Hepatic stellate cell (primary cell): ENCODE results near the gene AAGAB.
"Not testable (repeated sequence)": the region's sequence is repeated elsewhere in the genome, so short reads cannot be mapped to it uniquely, and the experiment has no call there.

Experiments
- DNase-seq: peaks from one replicate; pipeline ENCODE4 v3.0.0; 2011; ENCODE audit warnings: low spot score

AAGAB gene, protein sequence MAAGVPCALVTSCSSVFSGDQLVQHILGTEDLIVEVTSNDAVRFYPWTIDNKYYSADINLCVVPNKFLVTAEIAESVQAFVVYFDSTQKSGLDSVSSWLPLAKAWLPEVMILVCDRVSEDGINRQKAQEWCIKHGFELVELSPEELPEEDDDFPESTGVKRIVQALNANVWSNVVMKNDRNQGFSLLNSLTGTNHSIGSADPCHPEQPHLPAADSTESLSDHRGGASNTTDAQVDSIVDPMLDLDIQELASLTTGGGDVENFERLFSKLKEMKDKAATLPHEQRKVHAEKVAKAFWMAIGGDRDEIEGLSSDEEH

DNA sequence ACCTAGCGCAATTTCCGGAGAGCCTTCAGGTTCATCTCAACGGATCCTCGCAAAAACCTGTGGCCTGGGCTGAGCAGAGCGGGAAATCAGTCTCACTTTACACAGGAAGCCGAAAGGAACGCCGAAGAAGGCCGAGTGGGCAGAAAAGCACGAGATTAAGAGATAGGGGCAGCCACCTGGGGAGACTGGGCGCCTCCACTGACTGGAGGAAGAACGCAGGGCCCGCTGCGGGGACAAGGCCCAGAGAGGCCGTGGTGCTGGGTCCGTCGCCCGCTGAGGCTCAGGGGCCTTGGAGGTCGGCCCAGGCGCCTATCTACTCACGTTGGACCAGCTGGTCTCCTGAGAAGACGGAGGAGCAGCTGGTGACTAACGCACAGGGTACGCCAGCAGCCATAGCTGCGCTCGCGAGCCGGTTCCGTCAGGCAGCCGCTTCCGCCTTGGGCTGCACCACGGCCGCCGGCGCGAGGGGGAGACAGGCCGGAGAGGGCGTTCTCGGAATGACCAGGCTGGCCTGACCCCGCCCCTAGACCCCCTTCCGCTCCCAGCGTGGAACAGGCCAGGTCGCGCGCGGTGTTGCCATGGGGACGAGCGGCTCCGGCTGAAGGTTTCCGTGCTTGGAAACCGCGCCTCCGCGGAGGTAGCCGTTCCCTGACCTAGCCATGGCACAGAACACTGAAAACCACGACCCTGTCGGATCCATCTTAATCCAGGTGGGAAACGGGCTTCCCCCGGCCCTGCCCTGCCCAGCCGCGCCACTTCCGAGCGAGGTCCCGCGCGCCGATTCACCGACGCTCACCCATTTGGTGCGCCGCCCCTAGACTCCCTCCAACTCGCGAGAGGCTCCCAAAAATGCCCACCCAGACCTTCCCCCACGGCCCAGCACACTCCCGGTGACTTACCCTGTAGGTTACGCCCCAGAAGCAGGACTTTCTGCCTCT lies at the start of gene AAGAB, which contains the start of gene IQCH:
TSS of gene AAGAB (minus strand) at position 424 of the 938 bp plus-strand sequence. CDS start at position 394, 30 bp downstream.
TSS of gene IQCH (plus strand) at position 549 of the 938 bp plus-strand sequence. CDS start at position 660, 111 bp downstream.
- DNase-seq: peak; percentile 96

DNA sequence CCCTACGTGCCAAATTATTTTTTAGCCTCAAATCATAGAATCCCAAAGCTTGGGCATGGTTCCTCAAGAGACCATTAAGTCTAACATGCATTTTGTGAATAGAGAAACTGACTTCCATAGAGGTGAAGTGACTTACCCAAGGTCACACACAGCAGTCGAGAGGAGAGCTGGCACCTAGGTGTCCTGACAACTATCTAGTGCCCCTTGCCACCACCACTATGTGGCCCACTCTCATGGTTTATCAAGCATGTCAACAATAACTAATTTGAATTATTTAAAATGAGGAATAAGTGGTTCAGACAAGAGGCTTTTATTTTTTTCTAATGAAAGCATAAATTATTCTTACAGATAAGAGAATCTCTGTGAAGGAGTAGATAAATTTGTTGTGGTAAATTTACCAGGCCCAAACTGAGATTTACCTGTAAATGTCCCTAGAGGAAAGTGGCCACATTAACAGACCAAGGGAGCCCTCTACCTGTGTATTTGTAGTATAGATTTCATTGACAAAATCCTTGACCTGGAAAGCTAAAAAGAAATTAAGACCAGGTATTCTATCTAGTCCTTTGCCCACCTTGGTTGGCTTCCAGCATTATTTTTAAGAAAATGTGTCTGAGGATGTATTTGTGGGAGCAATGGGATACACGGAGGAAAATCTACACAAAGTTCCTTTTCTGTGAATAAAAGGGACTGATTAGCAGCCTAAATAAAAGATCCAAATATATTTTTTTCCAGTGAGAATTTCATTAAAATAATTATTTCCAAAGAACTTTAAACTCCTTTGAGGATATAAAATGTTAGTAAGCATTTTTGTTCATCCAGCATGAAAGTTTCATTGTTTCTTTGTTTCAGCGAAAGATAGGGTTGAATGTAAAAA lies 49.3 kb upstream of the AAGAB start:
- no peak for DNase-seq

DNA sequence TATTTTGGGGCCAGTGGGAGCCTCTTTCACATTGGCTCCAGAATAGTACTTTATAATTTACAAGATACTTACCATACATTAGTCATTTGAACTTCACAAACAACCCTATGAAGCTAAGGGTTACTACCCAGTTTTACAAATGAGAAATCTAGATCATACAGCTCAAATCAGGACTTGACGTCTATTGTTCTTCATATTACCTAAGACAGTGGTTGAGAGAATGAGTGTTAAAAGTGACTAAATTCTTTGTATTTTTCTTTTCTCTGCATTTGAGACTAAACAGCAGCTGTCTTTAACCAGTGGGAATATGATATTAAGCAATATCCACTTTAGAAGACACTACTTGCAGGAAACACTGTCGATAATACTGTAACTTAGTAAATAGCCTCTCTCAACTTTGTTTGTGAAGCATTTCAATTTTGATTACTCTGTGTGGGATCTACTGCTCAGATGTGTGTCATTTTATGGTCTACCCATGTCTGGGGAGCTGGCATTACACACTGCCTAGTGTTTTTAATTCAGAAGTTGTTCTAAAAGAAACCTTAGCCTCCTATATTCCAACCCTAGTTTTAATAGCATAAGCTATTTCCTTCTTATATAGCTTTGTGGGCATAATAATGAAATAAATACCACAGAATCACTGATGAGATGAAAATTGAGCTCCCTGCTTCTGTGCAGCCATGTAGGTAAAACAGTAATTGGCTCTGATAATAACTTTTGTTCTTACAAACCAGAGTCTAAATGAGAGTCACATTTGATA lies 46.0 kb upstream of the AAGAB start:
- no peak for DNase-seq

DNA sequence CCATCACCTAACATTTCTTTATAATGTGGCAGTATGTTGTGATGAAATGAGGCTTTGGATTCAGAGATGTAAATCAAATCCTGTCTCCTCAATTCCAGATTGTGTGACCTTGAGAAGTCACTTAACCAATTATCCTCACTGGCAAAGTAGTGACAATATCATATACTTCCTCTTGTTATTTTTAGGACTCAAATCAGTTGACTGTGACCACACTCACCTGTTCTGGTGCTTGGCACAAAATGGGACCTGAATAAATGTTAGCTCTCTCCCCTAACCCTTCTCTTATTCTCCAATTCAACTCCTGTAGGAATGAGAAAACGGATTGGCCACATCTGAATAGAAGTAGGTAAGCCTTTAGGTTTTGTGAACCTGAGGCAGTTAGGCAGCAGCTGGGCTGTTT lies 42.2 kb upstream of the AAGAB start:
- no peak for DNase-seq

DNA sequence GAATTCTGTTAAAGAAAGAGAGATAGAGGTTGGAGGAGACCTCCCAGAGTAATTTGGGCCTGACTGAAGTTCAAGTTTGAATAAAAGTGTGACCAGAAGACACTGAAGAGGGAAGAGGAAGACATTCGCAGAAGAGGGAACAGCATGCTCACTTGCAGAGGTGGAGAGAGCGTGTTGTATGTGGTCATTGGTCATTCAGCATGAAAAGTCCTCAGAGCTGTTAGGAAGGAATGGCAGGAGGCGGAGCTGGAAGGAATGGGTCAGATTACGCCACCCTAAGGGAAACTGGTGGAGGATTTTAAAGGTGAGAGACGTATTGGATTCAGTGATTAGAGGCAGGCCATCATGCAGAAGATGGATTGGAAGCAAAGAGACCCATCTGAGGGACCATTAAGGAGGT lies 41.7 kb upstream of the AAGAB start:
- DNase-seq: no peak

DNA sequence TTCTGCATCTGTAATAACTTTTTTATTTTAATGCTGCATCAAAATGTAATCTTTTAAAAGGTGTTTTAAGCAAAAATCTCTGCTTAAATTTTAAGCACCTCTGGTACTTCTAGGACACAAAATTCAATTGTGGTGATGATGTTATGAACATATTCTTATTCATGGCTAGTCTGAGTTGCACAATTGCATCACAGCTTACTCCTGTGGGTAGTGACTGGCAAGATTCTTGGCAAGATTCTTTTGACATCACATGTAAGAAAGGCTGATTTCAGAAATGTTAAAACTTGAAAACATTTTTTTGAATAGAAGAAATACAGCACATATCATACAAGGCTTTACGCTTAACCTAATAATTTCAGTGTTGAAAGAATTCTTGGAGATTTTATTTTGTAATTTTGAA lies 35.9 kb upstream of the AAGAB start:
- DNase-seq: no peak

DNA sequence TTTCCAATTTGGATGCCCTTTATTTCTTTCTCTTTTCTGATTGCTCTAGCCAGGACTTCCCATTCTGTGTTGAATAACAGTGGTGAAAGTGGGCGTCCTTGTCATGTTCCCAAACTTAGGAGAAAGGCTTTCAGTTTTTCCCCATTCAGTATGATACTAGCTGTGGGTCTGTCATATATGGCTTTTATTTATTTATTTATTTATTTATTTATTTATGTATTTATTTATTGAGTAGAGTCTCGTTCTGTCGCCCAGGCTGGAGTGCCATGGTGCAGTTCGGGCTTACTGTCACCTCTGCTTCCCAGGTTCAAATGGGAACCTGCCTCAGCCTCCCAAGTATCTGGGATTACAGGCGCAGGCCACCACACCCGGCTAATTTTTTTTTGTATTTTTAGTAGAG lies 31.9 kb upstream of the AAGAB start:
- not testable (repeated sequence) for DNase-seq

DNA sequence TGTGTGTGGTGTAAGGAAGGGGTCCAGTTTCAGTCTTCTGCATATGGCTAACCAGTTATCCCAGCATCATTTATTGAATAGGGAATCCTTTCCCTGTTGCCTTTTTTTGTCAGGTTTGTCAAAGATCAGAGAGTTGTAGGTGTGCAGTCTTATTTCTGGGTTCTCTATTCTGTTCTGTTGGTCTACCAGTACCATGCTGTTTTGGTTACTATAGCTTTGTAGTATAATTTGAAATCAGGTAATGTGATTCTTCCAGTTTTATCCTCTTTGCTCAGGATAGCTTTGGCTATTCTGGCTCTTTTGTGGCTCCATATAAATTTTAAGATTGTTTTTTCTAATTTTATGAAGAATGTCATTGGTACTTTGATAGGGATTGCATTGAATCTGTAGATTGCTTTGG lies 31.2 kb upstream of the AAGAB start:
- not testable (repeated sequence) for DNase-seq

DNA sequence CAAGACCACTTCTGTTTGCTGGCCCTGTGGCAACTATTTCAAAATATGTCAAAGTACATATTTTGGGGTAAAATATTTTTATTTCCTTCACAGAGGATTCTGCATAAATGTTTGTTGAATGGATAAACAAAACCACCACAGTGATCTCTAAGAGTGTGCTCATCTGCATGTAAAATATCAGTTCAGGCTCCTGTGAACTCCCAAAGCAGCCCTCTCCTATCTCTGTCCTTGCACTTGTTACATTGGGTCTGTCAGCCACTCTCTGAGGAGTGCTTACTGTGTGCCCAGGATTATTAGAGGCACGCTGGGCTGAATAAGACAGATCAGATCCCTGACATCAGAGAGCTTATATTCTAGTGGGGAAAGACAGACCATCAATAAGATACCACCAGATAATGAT lies 27.3 kb upstream of the AAGAB start:
- no peak for DNase-seq

DNA sequence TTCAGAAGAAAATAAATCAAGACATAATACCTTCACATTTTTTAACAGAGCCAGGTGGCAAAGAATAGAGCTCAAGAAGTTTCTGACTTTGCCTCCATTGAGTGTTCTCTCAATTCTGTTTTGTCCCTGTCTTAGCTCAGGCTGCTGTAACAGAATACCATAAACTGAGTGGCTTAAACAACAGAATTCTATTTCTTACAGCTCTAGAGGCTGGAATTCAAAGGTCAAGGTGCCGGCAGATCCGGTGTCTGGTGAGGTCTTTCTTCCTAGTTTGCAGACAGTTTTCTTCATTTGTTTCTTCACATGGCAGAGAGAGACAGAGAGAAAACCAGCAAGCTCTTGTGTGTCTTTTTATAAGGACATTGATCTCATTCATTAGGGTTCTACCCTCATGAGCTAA lies 25.8 kb upstream of the AAGAB start:
- no peak for DNase-seq

DNA sequence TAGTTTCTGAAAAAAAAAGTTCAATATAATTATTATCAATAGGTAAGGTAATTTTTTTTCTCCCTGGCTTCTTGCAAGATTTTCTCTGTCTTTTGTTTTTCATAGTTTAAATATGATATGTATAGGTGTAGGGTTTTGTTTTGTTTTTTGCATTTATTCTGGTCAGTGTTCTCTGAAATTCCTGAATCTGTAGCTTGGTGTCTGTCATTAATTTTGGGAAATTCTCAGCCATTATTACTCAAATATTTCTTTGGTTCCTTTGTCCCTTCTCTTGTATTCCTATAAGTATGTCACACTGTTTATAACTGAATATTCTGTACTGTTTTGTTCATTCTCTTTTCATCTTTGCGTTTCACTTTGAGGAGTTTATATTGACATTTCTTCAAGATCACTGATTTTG lies 22.2 kb upstream of the AAGAB start:
- DNase-seq: no peak

DNA sequence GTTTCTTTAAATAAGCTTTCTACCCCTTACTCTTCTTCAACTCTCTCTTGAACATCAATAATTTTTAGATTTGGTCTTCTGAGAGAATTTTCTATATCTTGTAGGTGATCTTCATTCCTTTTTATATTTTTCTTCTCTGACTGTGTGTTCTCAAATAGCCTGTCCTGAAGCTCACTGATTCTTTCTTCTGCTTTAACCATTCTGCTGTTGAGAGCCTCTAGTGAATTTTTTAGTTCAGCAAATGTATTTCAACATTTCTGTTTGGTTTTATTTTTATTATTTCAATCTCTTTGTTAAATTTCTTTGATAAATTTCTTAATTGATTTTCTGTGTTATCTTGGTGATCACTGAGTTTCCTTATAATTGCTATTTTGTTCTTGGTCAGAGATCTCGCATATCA lies 19.8 kb upstream of the AAGAB start:
- DNase-seq: no peak

DNA sequence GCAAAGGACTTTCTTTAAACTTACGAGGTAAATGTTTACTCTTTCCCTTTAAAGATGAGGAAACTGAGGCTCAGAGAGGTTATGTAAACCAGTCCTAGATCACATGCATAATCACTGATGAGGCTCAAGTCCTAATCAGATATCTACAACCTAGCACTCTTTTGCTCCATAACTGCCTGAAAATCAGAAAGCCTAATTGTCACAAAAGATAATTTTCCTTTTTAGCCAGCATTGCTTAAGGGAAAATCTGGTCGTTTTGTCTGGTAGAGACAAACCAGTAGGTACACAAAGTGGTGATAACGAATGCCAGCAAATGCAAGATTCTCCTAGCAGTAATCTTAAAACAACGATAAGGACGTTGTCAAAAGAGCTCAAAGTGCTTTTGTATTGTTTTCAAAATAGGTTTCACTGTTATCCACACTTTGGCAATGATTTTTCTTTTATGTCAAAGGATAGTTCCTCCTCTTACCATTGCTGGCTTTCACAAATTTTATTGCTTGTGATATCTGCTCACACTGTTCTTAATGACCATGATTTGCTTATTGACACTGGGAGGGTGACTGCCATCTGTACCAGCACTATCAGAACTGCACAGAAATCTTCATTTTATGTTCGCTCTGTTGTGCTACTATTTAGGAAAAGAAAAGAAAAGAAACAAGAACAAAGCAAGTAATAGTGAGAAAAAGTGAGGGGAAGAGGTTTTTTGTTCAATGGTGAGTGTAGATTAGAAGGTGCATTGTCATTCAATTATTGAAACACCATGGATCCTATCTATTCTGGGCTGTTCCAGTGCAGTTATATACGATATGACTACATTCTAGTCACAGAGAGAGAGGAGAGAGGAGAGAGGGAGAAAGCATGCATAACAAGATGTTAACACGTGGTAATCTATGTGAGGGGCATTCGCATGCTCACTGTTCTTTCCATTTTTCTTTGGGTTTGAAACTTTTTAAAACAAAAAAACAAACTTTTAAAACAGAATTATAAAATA lies 13.8 kb upstream of the AAGAB start:
- no peak for DNase-seq

DNA sequence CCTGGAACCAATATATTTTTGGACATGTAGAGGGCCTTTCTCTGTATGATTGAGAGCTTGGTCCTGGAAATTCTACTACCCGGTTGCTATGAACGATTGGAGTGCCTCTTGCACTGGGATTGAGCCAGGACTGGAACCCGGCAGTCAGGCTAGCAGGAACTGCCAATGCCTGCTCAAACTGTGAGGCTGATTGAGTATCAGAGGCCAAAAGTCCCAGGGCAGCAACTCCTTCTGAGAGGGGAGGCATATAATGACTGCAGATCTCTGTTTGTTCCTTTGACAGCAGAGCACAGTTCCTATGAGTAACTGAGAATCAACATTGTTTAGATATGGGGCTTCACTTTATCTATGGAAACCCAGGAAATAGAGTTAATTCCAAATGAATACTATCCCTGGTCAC lies 13.0 kb upstream of the AAGAB start:
- no peak for DNase-seq

DNA sequence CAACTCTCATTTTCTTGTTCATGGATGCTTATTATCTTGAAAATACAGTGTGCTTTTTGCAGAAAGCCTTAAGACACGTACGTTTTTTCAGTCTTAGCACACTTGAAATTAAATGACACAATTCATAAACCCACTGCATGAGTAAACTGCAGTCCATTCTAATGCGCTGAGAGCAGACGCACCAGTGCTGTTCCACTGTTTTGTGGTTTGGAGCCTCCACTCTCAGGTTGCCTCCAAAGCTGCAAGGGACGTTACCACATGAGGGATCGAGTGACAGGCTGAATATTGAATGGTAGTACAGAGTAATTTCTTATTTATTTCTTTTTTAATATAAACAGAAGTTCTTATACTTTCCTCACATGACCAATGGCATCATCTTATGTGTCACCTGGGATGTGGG lies 12.4 kb upstream of the AAGAB start:
- DNase-seq: no peak

DNA sequence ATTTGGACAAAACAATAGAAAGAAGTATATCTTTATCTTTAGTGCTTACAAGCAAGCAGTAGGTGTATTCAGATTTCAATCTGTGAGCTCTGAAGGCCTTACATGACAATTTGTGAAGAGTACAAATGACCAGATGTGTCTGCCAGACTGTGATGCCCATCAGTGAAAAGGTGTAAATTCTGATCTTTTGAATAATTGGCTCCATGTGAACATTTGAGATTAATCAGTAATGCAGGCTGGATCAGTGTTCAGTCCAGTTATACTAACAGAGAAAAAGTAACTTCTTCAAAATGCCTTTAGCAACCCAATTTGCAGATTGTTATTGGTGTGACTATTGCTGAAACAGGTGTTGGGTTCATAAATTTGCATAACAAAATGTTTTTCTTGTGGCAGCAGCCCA lies 5.3 kb upstream of the AAGAB start:
- no peak for DNase-seq

DNA sequence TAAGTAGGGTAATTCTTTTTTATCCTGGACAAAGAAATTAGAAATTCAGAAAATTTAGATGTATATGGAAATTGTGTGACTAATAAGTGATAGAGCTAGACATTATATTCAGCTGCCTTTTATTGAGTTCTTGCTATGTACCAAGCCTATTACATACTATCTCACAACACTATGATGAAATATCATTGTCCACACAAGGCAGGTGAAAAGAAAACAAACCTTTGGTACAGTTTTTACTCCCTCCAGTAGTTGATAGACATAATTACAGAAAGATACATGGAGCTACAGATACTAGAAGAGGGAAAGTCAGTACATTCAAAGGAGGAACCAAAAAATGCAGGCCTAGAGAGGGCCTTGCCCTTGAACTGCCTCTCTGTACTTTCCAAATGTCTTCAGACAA lies 4.9 kb upstream of the AAGAB start:
- no peak for DNase-seq

DNA sequence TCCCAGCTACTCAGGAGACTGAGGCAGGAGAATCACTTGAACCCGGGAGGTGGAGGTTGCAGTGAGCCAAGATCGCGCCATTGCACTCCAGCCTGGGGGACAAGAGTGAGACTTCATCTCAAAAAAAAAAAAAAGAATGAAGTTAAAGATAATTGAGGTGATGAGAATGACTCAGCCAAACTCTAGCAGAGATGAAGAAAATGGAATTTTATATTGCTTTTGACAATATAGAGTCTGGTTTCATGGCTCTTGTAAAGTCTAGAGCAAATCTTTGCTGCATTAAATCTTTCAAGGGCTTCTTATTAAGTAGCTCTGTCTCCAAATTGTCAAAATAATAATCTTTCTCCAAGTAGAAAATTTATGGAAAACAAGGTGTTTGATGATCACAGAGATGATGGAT lies 4.0 kb upstream of the AAGAB start:
- not testable (repeated sequence) for DNase-seq

DNA sequence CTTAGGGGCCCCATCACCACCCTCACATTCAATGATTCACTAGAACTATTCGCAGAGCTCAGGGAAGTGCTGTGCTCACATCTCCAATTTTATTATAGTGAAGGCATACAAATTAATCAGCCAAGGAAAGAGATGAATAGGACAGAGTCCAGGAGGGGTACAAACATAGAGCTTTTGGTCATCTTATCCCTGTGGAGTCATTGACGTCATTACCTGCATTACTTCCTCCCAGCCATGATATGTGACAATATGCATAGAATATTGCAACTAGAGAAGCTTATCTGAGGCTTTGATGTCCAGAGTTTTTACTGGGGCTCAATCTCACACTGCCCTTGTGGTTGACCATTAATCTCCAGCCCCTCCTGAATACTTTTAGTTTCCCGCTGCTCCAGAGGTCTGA lies 1.6 kb upstream of the AAGAB start:
- no peak for DNase-seq

DNA sequence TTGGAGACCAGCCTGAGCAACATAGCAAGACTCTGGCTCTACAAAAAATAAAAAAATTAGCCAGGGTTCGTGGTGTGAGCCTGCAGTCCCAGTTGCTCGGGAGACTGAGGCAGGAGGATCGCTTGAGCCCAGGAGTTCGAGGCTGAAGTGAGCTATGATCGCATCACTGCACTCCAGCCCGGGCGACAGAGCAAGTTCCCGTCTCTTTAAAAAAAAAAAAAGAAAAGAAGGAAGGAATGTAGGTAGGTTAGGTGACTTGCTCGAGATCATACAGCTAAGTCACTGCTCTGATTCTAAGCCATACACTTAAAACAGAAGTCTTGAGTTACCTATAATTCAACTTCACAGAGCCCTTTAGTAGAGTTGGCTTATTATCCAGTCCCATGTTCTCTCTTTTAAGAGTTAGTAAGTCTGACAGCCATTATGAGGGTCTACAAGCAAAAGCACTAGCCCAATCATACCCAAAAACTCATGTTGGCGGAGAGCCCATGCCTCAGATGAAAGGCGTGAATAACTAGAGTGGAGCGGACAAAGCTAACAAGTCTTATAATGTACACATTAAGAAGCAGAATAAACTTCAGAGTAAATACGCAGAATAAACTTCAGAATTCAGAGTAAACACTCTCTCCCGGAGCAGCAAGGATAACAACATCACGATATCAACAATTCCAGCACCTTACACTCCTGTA lies 768 bp downstream of the AAGAB start:
- DNase-seq: peak; percentile 32
